Fibroblast of lung (primary cell): ENCODE results near the gene ZSWIM4.

Source experiments
- CTCF ChIP-seq, 2 donors: IDR thresholded peaks in 1 of 2; conservative IDR thresholded peaks in 1 of 2; 1 replicate in 1 of 2; 2 replicates in 1 of 2; pipeline ENCODE4 v1.5.1; 2011 to 2012; ENCODE audit warnings: low read length in 2 of 2, control low read depth in 1 of 2, inconsistent platforms in 1 of 2, low read depth in 1 of 2, mild to moderate bottlenecking in 1 of 2
- EZH2 ChIP-seq: IDR thresholded peaks from 2 replicates; pipeline ENCODE4 v1.5.1; 2012; ENCODE audit warnings: low read length, control low read depth, mild to moderate bottlenecking; ENCODE audit errors: missing control alignments

- TF ChIP-seq CTCF (conservative IDR thresholded peaks at IDR 0.05 in 1 of 2, IDR thresholded peaks at IDR 0.05 in 1 of 2; ENCODE audit: low read depth in 1 of 2, low read length in 2 of 2) = no peak
- no peak for TF ChIP-seq EZH2
Measured at GRCh38 chr19:13803038-13803437, 7.8 kb downstream of the ZSWIM4 start.
